Duodenal mucosa (tissue), 2 donors: ENCODE data around the gene CRYBB2.
"Not testable (repeated sequence)": the region's sequence is repeated elsewhere in the genome, so short reads cannot be mapped to it uniquely, and the experiment has no call there.

Experiments used
- H3K27ac ChIP-seq: one replicate; pipeline ENCODE4 v1.7.0; 2013; ENCODE audit warnings: low read depth, low read length
- H3K27me3 ChIP-seq, 2 donors: one replicate each; pipeline ENCODE4 v1.7.0; 2013; ENCODE audit warnings: low read length in 2 of 2, control low read depth in 1 of 2; ENCODE audit not compliant: insufficient read depth in 2 of 2, control insufficient read depth in 1 of 2
- H3K36me3 ChIP-seq, 2 donors: one replicate each; pipeline ENCODE4 v1.7.0; 2013; ENCODE audit warnings: low read length in 2 of 2, control low read depth in 1 of 2; ENCODE audit not compliant: insufficient read depth in 2 of 2, control insufficient read depth in 1 of 2
- H3K4me1 ChIP-seq, 2 donors: one replicate each; pipeline ENCODE4 v1.7.0; 2013; ENCODE audit warnings: low read length in 2 of 2, control low read depth in 1 of 2; ENCODE audit not compliant: insufficient read depth in 2 of 2, control insufficient read depth in 1 of 2
- H3K4me3 ChIP-seq, 2 donors: one replicate each; pipeline ENCODE4 v1.7.0; 2013; ENCODE audit warnings: low read length in 2 of 2, low read depth in 1 of 2
- H3K9ac ChIP-seq, 2 donors: one replicate each; pipeline ENCODE4 v1.7.0; 2013; ENCODE audit warnings: low read length in 2 of 2, low read depth in 1 of 2
- H3K9me3 ChIP-seq, 2 donors: one replicate each; pipeline ENCODE4 v1.7.0; 2013; ENCODE audit warnings: low read length in 2 of 2, control low read depth in 1 of 2; ENCODE audit not compliant: control insufficient read depth in 1 of 2

Gene CRYBB2

DNA sequence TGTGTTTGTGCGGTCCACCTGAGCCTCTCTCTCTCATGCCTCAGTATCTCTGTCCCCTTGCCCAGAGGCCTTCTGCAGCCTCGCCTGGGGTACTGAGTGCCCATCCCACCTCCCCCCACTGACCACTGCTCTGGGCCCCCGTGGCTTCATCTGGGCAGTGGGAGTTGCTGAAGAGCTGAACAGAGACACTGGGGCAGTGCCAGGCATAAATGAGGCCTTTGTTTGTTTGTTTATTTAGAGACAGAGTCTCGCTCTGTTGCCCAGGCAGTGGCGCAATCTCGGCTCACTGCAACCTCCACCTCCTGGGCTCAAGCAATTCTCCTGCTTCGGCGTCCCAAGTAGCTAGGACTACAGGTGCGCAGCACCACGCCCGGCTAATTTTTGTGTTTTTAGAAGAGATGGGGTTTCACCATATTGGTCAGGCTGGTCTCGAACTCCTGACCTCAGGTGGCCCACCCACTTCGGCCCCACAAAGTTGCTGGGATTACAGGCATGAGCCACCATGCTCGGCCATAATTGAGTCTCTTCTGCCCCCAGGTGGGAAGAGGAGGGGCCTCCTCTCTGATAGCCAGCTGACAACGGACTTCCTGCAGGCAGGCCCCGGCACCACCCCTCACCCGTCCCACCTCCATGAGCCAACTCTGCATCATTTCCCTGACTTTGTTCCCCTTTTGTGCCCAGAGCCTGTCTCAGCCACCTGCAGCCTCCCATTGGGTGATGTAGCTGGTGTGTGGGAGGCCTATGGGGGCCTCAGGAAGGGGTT, 10.5 kb upstream of the CRYBB2 start:
- no peaks in the 10 kb centered on the region for H3K27me3 ChIP-seq
- peaks cover 0 to 4% of the 10 kb centered on the region in 2 donors for H3K36me3 ChIP-seq
- H3K9me3 ChIP-seq = peaks cover 0 to 2% of the 10 kb centered on the region in 2 donors
- H3K4me1 ChIP-seq = no peaks in the 10 kb centered on the region
- no peak overlapping the region for H3K4me3 ChIP-seq
- no peak overlapping the region for H3K9ac ChIP-seq
- H3K27ac ChIP-seq = no peak overlapping the region

DNA sequence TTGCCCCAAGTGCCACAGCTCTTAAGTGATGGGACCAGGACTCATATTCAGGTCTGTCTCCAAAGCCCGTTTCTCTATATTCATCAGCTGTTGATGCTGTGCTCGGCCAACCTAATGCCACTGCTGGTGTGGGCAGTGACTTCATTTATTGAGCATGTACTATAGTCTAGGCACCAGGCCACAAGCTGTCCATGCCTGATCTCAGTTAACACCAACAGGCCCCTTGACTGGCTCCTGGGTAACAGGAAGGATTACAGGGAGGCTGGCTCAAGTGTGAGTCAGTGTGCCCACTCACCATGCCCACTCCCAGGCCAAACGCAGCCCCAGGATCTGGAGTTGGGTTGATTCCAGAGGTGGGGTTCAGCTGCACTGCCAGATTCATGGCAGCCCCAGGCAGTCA, 8.6 kb upstream of the CRYBB2 start:
- H3K9ac ChIP-seq = no peak overlapping the region
- no peaks in the 10 kb centered on the region for H3K27me3 ChIP-seq
- H3K4me1 ChIP-seq = no peaks in the 10 kb centered on the region
- H3K4me3 ChIP-seq = no peak overlapping the region
- H3K9me3 ChIP-seq = peaks cover 0 to 2% of the 10 kb centered on the region in 2 donors
- no peaks in the 10 kb centered on the region for H3K36me3 ChIP-seq
- H3K27ac ChIP-seq = no peak overlapping the region

DNA sequence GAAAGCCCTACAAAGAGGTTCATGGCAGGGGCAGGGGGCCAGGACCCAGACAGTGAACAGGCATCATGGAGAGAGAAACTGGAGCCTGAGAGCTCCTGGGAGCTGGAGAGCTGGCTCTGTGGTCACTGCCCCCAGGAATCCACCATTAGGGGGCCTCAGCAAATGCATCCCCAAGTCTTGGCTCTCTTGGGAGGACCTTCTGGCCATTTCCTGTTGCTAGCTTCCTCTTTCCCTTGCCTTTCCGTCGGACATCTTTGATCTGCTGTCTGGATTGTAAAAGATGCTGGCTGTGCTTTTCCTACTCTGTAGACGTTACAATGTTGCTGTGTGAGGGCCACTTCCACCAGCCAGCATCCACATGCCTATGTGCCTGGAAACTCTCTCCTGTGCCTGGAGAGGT, 7.1 kb upstream of the CRYBB2 start:
- Histone ChIP-seq H3K9me3 (peaks cover 0 to 2% of the 10 kb centered on the region in 2 donors), H3K4me1 (no peaks in the 10 kb centered on the region), H3K27ac (no peak overlapping the region), H3K27me3 (no peaks in the 10 kb centered on the region), H3K4me3 (no peak overlapping the region), H3K36me3 (no peaks in the 10 kb centered on the region), H3K9ac (no peak overlapping the region)

DNA sequence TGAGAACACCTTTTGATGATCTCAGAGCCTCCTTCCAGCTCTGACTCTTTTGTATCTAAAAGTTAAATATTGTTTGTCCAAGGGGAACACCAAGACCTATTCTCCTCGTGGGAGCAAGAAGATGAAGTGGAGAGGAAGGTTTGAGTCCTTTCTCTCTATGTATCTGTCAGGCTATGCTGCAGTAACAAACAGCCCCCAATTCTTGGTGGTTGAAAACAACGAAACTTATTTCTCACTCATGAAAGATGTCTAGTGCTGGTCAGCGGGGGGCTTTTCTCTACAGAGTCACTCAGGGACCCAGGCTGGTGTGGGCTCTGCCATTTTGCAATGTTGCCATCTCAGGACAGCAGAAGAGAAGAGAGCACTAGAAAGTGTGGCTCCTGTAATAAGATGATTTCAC, 6.2 kb upstream of the CRYBB2 start:
- Histone ChIP-seq H3K27ac (no peak overlapping the region), H3K36me3 (no peaks in the 10 kb centered on the region), H3K9me3 (peaks cover 0 to 2% of the 10 kb centered on the region in 2 donors), H3K4me3 (no peak overlapping the region), H3K4me1 (no peaks in the 10 kb centered on the region), H3K27me3 (no peaks in the 10 kb centered on the region), H3K9ac (no peak overlapping the region)

DNA sequence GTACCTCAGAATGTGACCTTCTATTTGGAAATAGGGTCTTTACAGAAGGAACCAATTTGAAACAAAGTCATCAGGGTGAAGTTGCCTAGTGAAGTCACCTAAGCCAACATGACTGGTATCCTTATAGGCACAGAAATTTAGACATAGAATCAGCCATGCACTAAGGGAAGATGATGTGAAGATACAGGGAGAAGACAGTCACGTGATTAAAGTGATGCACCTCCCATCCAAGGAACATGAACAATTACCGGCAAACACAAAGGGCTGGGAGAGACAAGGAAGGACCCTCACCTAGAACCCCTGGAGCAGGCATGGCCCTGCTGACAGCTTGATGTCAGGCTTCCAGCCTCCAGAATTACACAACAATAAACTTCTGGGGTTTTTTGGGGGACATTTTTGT, 3.2 kb upstream of the CRYBB2 start:
- Histone ChIP-seq H3K27me3 (peaks cover 0 to 2% of the 10 kb centered on the region in 2 donors), H3K9ac (no peak overlapping the region), H3K27ac (no peak overlapping the region), H3K4me1 (no peaks in the 10 kb centered on the region), H3K9me3 (peaks cover 0 to 2% of the 10 kb centered on the region in 2 donors), H3K4me3 (no peak overlapping the region), H3K36me3 (no peaks in the 10 kb centered on the region)

DNA sequence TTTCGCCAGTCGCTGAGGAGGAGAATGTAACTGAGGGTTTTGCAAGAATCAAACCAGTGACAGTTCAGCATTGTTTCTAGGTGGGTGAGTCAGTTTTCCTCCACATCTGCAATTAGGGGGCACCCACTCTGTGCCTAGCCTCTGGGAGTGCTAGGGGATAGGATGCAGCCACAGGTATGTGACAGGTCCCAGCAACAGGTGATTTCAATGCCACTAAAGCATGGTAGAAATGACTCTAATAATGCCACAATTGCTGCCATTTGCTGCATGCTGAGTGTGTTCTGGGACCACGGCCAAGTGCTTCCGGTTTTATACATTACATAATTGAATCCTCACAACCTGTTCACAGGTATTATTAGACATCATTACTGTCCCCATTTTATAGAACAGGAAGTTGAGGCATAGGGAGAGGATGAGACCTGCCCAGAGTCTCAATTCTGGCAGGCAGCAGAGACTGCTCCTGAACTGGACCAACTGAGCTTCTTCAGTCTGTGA, 556 bp downstream of the CRYBB2 start:
- Histone ChIP-seq H3K9ac (no peak overlapping the region), H3K4me1 (no peaks in the 10 kb centered on the region), H3K36me3 (no peaks in the 10 kb centered on the region), H3K27ac (no peak overlapping the region), H3K9me3 (no peaks in the 10 kb centered on the region), H3K27me3 (peaks cover 0 to 9% of the 10 kb centered on the region in 2 donors), H3K4me3 (no peak overlapping the region)

DNA sequence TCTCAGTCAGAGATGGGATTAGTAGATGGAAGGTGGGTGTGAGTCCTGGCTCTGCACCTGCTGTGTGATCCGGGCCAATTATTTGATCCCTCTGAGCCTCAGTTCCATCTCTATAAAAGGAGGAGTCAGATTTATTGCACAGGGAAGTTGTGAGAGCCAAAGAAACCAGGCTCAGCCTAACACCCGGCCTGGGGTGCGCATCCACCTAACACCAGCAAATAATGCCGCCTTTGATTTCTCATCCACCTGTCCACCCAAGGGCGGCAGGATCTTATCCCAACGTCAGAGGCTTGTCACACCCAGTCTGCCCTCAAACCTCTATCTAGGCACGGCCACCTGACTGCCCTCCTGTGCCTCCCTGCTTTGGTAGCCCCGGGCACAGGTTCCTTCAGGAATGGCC, 2.4 kb downstream of the CRYBB2 start:
- Histone ChIP-seq H3K27me3 (peaks cover 0 to 9% of the 10 kb centered on the region in 2 donors), H3K36me3 (no peaks in the 10 kb centered on the region), H3K9me3 (no peaks in the 10 kb centered on the region), H3K9ac (no peak overlapping the region), H3K4me3 (no peak overlapping the region), H3K4me1 (no peaks in the 10 kb centered on the region), H3K27ac (no peak overlapping the region)

DNA sequence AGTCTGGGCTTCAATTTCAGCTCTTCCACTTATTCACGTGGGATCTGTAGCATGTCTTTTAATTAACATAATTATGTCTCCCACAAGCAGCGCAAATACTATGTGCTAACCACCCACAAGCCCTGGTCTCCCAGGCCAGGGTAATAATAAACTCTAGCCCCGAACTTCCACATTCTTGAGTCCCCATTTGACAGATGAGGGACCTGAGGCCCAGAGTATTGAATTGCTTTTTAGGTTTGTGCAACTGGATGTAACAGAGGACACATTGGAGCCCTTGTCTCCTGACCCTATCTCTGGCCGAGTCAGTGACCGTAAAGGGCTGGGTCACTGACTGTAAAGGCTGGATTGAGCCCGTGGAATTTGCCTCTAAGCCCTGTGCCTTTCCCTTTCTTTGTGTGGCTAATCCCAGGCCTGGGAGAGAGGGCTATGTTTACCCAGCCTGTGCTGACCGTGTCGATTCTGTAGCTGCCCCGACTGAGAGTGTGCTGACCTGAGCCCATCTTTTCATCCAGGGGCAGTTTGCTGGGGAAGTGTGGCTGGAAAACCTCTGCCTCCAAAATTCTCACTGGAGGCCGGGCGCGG, 3.9 kb downstream of the CRYBB2 start:
- H3K4me1 ChIP-seq = no peaks in the 10 kb centered on the region
- no peaks in the 10 kb centered on the region for H3K9me3 ChIP-seq
- no peak overlapping the region for H3K27ac ChIP-seq
- no peak overlapping the region for H3K4me3 ChIP-seq
- H3K9ac ChIP-seq = no peak overlapping the region
- peaks cover 0 to 9% of the 10 kb centered on the region in 2 donors for H3K27me3 ChIP-seq
- H3K36me3 ChIP-seq = no peaks in the 10 kb centered on the region

DNA sequence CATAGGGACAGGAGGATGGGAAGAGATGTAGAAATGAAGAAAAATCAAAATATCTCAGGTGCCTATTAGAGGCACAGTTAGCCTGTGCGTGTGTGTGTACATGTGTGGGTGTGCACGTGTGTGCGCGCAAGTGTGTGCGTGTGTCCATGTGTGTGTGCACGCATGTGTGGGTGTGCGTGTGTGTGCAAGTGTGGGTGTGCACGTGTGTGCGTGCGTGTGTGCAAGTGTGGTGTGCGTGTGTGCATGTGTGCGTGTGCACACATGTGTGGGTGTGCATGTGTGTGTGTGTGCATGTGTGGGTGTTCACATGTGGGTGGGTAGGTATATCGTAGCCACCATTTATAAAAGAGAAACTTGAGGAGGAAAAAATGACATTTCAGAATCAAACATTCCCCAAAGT, 9.4 kb downstream of the CRYBB2 start:
- H3K9me3 ChIP-seq = no peaks in the 10 kb centered on the region
- no peak overlapping the region for H3K27ac ChIP-seq
- H3K27me3 ChIP-seq = no peaks in the 10 kb centered on the region
- H3K4me1 ChIP-seq = no peaks in the 10 kb centered on the region
- no peaks in the 10 kb centered on the region for H3K36me3 ChIP-seq
- H3K9ac ChIP-seq = no peak overlapping the region
- H3K4me3 ChIP-seq = no peak overlapping the region

DNA sequence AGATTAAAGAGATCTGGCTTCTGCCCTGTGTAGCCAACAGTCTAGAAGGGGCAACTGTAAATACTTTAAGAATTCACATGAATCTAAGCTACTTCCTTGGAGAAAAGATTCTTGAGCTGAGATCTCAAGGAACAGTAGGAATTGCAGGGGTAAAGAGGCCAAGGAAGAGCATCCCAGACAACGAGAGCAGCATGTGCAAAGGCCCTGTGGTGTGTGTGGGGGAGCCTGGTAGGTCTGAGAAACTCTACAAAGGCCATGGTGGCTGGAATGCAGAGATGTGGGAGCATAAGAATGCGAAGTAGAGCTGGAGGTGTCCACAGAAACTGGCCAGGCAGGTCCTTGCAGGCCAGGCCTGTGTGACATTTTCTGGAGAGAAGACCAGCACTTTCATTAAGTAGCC, 11.3 kb downstream of the CRYBB2 start:
- H3K27me3 ChIP-seq, H3K27ac ChIP-seq, H3K9ac ChIP-seq, H3K4me3 ChIP-seq, H3K4me1 ChIP-seq, H3K36me3 ChIP-seq, H3K9me3 ChIP-seq: not testable (repeated sequence)
